ENCODE data around the gene MYL12B.

GRCh38 chr18:3254725-3255124 lies 7.2 kb upstream of the MYL12B start:
- TF ChIP-seq POLR2A (IDR thresholded peaks at IDR 0.05; ENCODE audit: low read depth, low read length) (no peak), POLR2AphosphoS5 (IDR thresholded peaks at IDR 0.05; ENCODE audit: low read depth, low read length) (peak; percentile 53; the same call in 1 of the 2 replicates)

Data from GM12892 (cell line).